ENCODE results near the gene LINS1. TPM values are rescaled to one million over a fixed set of nuclear protein-coding genes. Genes with fewer than 3 reads are reported as not detected.
"Not testable (repeated sequence)": the region's sequence is repeated elsewhere in the genome, so short reads cannot be mapped to it uniquely, and the experiment has no call there.

The LINS1 gene
- polyA plus RNA-seq, 1 donor (not counting 4 experiments of a cell fraction or from before 2014, with no cell fraction given), result 19.4 TPM

GRCh38 chr15:100592898-100593297 is 9.1 kb downstream of the LINS1 start:
- DNase-seq (ENCODE audit: low read depth, low spot score) (no peak), FAIRE-seq (peak; percentile 34)
- H3K36me3 ChIP-seq (ENCODE audit: control insufficient read depth in 2 of 2, extremely low read depth in 1 of 2, insufficient read depth in 2 of 2, low read length in 2 of 2), result peaks cover 0 to 1% of the 10 kb centered on the region in 2 experiments
- no peaks in the 10 kb centered on the region for H3K27me3 ChIP-seq (ENCODE audit: control insufficient read depth, extremely low read depth, insufficient read depth, low read length)
- H2AFZ ChIP-seq (ENCODE audit: control insufficient read depth, low read length), result no peak overlapping the region
- no peak overlapping the region for H3K4me3 ChIP-seq (ENCODE audit: control insufficient read depth in 2 of 3, extremely low read depth in 1 of 3, insufficient read depth in 2 of 3, low read depth in 1 of 3, low read length in 3 of 3)
- TF ChIP-seq CTCF (optimal IDR thresholded peaks at IDR 0.05 in 1 of 3, IDR thresholded peaks at IDR 0.05 in 1 of 3, conservative IDR thresholded peaks at IDR 0.05 in 1 of 3; ENCODE audit: extremely low read depth in 1 of 3, insufficient read depth in 2 of 3, low read length in 3 of 3), result no peak
- no peak for TF ChIP-seq EZH2 (IDR thresholded peaks at IDR 0.05; ENCODE audit: low read length)
- H4K20me1 ChIP-seq (ENCODE audit: control insufficient read depth, extremely low read depth, insufficient read depth, low read length), result no peaks in the 10 kb centered on the region
- no peaks in the 10 kb centered on the region for H3K9me1 ChIP-seq (ENCODE audit: control insufficient read depth, extremely low read depth, insufficient read depth, low read length)
- no peak overlapping the region for H3K27ac ChIP-seq (ENCODE audit: control insufficient read depth, insufficient read depth, low read length)
- dilution Hi-C loops (cut with MboI; ENCODE audit: extremely low pct_ligation_motif_present, low sequenced_read_pairs), result no loop called here
- H3K9me3 ChIP-seq (ENCODE audit: control insufficient read depth, low read depth, low read length), result peaks cover 2% of the 10 kb centered on the region
- H3K79me2 ChIP-seq (ENCODE audit: control insufficient read depth, insufficient read depth, low read length), result peaks cover 61% of the 10 kb centered on the region
- H3K4me2 ChIP-seq (ENCODE audit: control insufficient read depth, extremely low read depth, insufficient read depth, low read depth, low read length), result no peak overlapping the region
- H3K9ac ChIP-seq (ENCODE audit: control insufficient read depth, extremely low read depth, insufficient read depth, low read length), result no peak overlapping the region
- H3K4me1 ChIP-seq (ENCODE audit: control insufficient read depth, extremely low read depth, insufficient read depth, low read length), result peaks cover 22% of the 10 kb centered on the region

GRCh38 chr15:100591835-100592234 is 10.1 kb downstream of the LINS1 start:
- H3K4me3 ChIP-seq (ENCODE audit: control insufficient read depth in 2 of 3, extremely low read depth in 1 of 3, insufficient read depth in 2 of 3, low read depth in 1 of 3, low read length in 3 of 3), result no peak overlapping the region
- no peaks in the 10 kb centered on the region for H3K27me3 ChIP-seq (ENCODE audit: control insufficient read depth, extremely low read depth, insufficient read depth, low read length)
- no peaks in the 10 kb centered on the region for H3K9me1 ChIP-seq (ENCODE audit: control insufficient read depth, extremely low read depth, insufficient read depth, low read length)
- no peak overlapping the region for H3K27ac ChIP-seq (ENCODE audit: control insufficient read depth, insufficient read depth, low read length)
- peaks cover 56% of the 10 kb centered on the region for H3K79me2 ChIP-seq (ENCODE audit: control insufficient read depth, insufficient read depth, low read length)
- H3K4me1 ChIP-seq (ENCODE audit: control insufficient read depth, extremely low read depth, insufficient read depth, low read length), result peaks cover 13% of the 10 kb centered on the region
- no peak overlapping the region for H3K4me2 ChIP-seq (ENCODE audit: control insufficient read depth, extremely low read depth, insufficient read depth, low read depth, low read length)
- peaks cover 0 to 1% of the 10 kb centered on the region in 2 experiments for H3K36me3 ChIP-seq (ENCODE audit: control insufficient read depth in 2 of 2, extremely low read depth in 1 of 2, insufficient read depth in 2 of 2, low read length in 2 of 2)
- H3K9me3 ChIP-seq (ENCODE audit: control insufficient read depth, low read depth, low read length), result peaks cover 4% of the 10 kb centered on the region
- DNase-seq (ENCODE audit: low read depth, low spot score) (no peak), FAIRE-seq (no peak)
- TF ChIP-seq EZH2 (IDR thresholded peaks at IDR 0.05; ENCODE audit: low read length) (no peak), CTCF (optimal IDR thresholded peaks at IDR 0.05 in 1 of 3, IDR thresholded peaks at IDR 0.05 in 1 of 3, conservative IDR thresholded peaks at IDR 0.05 in 1 of 3; ENCODE audit: extremely low read depth in 1 of 3, insufficient read depth in 2 of 3, low read length in 3 of 3) (no peak)
- no peaks in the 10 kb centered on the region for H4K20me1 ChIP-seq (ENCODE audit: control insufficient read depth, extremely low read depth, insufficient read depth, low read length)
- dilution Hi-C loops (cut with MboI; ENCODE audit: extremely low pct_ligation_motif_present, low sequenced_read_pairs), result no loop called here
- no peak overlapping the region for H2AFZ ChIP-seq (ENCODE audit: control insufficient read depth, low read length)
- H3K9ac ChIP-seq (ENCODE audit: control insufficient read depth, extremely low read depth, insufficient read depth, low read length), result no peak overlapping the region

- H3K4me1 ChIP-seq (ENCODE audit: control insufficient read depth, extremely low read depth, insufficient read depth, low read length); H3K4me2 ChIP-seq (ENCODE audit: control insufficient read depth, extremely low read depth, insufficient read depth, low read depth, low read length); H3K9me3 ChIP-seq (ENCODE audit: control insufficient read depth, low read depth, low read length); H3K4me3 ChIP-seq (ENCODE audit: control insufficient read depth in 2 of 3, extremely low read depth in 1 of 3, insufficient read depth in 2 of 3, low read depth in 1 of 3, low read length in 3 of 3); dilution Hi-C loops (cut with MboI; ENCODE audit: extremely low pct_ligation_motif_present, low sequenced_read_pairs); H3K27ac ChIP-seq (ENCODE audit: control insufficient read depth, insufficient read depth, low read length); H3K36me3 ChIP-seq (ENCODE audit: control insufficient read depth in 2 of 2, extremely low read depth in 1 of 2, insufficient read depth in 2 of 2, low read length in 2 of 2); H3K9me1 ChIP-seq (ENCODE audit: control insufficient read depth, extremely low read depth, insufficient read depth, low read length); H3K27me3 ChIP-seq (ENCODE audit: control insufficient read depth, extremely low read depth, insufficient read depth, low read length); H2AFZ ChIP-seq (ENCODE audit: control insufficient read depth, low read length); FAIRE-seq; H4K20me1 ChIP-seq (ENCODE audit: control insufficient read depth, extremely low read depth, insufficient read depth, low read length); H3K9ac ChIP-seq (ENCODE audit: control insufficient read depth, extremely low read depth, insufficient read depth, low read length); DNase-seq (ENCODE audit: low read depth, low spot score): not testable (repeated sequence)
- peaks cover 56% of the 10 kb centered on the region for H3K79me2 ChIP-seq (ENCODE audit: control insufficient read depth, insufficient read depth, low read length)
These were observed 10.8 kb downstream of the LINS1 start for GRCh38 chr15:100591163-100591562.

All from keratinocyte (primary cell).